HepG2 (cell line): ENCODE results near the gene DLG2.

ENCODE experiments used
- CENPX ChIP-seq: sonication (generic); formaldehyde crosslinking; IDR thresholded peaks from 2 replicates; pipeline ENCODE4 v1.9.0; 2021; ENCODE audit warnings: mild to moderate bottlenecking, missing genetic modification reagents, moderate library complexity
- FOXK1 ChIP-seq: sonication (generic); formaldehyde crosslinking; IDR thresholded peaks from 2 replicates; pipeline ENCODE4 v1.4.0; 2020; ENCODE audit warnings: low read depth, missing genetic modification reagents, borderline replicate concordance
- HOMEZ ChIP-seq: IDR thresholded peaks from 2 replicates; pipeline ENCODE4 v1.6.1; 2016; ENCODE audit warnings: low read depth
- ISL2 ChIP-seq: sonication (generic); formaldehyde crosslinking; IDR thresholded peaks from 2 replicates; pipeline ENCODE4 v1.5.0; 2020; ENCODE audit warnings: missing genetic modification reagents
- MAFF ChIP-seq: IDR thresholded peaks from 2 replicates; pipeline ENCODE4 v1.6.1; 2011; ENCODE audit warnings: low read depth, low read length, improper control_type of control experiment
- PRDM4 ChIP-seq: sonication (generic); formaldehyde crosslinking; IDR thresholded peaks from 2 replicates; pipeline ENCODE4 v1.9.0; 2021; ENCODE audit warnings: missing genetic modification reagents, borderline replicate concordance
- TAF1 ChIP-seq: sonication (generic); formaldehyde crosslinking; IDR thresholded peaks from 2 replicates; pipeline ENCODE4 v1.4.0; 2020; ENCODE audit warnings: missing genetic modification reagents
- ZNF501 ChIP-seq: sonication (generic); formaldehyde crosslinking; IDR thresholded peaks from 2 replicates; pipeline ENCODE4 v1.5.1; 2020; ENCODE audit warnings: mild to moderate bottlenecking, moderate library complexity, missing genetic modification reagents
- TF ChIP-seq, protein P1 (sequence below): sonication (generic); formaldehyde crosslinking; IDR thresholded peaks from 2 replicates; pipeline ENCODE4 v1.5.0; 2020; ENCODE audit warnings: mild to moderate bottlenecking, missing genetic modification reagents, moderate library complexity
- TF ChIP-seq, protein P2 (sequence below): sonication (generic); formaldehyde crosslinking; IDR thresholded peaks from 2 replicates; pipeline ENCODE4 v1.4.0; 2020; ENCODE audit warnings: missing genetic modification reagents, mild to moderate bottlenecking, borderline replicate concordance
- TF ChIP-seq, protein P3 (sequence below): sonication (generic); formaldehyde crosslinking; IDR thresholded peaks from 2 replicates; pipeline ENCODE4 v1.4.0; 2020; ENCODE audit warnings: missing genetic modification reagents

GRCh38 chr11:83438438-83438837, 2188.7 kb downstream of the DLG2 start:
- no peak for TF ChIP-seq CENPX
- TF ChIP-seq, protein P1, sequence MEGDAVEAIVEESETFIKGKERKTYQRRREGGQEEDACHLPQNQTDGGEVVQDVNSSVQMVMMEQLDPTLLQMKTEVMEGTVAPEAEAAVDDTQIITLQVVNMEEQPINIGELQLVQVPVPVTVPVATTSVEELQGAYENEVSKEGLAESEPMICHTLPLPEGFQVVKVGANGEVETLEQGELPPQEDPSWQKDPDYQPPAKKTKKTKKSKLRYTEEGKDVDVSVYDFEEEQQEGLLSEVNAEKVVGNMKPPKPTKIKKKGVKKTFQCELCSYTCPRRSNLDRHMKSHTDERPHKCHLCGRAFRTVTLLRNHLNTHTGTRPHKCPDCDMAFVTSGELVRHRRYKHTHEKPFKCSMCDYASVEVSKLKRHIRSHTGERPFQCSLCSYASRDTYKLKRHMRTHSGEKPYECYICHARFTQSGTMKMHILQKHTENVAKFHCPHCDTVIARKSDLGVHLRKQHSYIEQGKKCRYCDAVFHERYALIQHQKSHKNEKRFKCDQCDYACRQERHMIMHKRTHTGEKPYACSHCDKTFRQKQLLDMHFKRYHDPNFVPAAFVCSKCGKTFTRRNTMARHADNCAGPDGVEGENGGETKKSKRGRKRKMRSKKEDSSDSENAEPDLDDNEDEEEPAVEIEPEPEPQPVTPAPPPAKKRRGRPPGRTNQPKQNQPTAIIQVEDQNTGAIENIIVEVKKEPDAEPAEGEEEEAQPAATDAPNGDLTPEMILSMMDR (CRISPR knock-in tag): no peak
- TF ChIP-seq TAF1 (CRISPR knock-in tag): no peak
- no peak for TF ChIP-seq FOXK1 (CRISPR knock-in tag)
- no peak for TF ChIP-seq ISL2 (CRISPR knock-in tag)
- no peak for TF ChIP-seq MAFF
- no peak for TF ChIP-seq ZNF501 (CRISPR knock-in tag)
- TF ChIP-seq HOMEZ (CRISPR knock-in tag): no peak
- TF ChIP-seq, protein P2, sequence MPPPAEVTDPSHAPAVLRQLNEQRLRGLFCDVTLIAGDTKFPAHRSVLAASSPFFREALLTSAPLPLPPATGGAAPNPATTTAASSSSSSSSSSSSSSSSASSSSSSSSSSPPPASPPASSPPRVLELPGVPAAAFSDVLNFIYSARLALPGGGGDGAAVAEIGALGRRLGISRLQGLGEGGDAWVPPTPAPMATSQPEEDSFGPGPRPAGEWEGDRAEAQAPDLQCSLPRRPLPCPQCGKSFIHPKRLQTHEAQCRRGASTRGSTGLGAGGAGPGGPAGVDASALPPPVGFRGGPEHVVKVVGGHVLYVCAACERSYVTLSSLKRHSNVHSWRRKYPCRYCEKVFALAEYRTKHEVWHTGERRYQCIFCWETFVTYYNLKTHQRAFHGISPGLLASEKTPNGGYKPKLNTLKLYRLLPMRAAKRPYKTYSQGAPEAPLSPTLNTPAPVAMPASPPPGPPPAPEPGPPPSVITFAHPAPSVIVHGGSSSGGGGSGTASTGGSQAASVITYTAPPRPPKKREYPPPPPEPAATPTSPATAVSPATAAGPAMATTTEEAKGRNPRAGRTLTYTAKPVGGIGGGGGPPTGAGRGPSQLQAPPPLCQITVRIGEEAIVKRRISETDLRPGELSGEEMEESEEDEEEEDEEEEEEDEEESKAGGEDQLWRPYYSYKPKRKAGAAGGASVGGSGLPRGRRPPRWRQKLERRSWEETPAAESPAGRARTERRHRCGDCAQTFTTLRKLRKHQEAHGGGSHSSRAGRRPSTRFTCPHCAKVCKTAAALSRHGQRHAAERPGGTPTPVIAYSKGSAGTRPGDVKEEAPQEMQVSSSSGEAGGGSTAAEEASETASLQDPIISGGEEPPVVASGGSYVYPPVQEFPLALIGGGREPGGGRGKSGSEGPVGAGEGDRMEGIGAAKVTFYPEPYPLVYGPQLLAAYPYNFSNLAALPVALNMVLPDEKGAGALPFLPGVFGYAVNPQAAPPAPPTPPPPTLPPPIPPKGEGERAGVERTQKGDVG (CRISPR knock-in tag): no peak
- no peak for TF ChIP-seq PRDM4 (CRISPR knock-in tag)
- TF ChIP-seq, protein P3, sequence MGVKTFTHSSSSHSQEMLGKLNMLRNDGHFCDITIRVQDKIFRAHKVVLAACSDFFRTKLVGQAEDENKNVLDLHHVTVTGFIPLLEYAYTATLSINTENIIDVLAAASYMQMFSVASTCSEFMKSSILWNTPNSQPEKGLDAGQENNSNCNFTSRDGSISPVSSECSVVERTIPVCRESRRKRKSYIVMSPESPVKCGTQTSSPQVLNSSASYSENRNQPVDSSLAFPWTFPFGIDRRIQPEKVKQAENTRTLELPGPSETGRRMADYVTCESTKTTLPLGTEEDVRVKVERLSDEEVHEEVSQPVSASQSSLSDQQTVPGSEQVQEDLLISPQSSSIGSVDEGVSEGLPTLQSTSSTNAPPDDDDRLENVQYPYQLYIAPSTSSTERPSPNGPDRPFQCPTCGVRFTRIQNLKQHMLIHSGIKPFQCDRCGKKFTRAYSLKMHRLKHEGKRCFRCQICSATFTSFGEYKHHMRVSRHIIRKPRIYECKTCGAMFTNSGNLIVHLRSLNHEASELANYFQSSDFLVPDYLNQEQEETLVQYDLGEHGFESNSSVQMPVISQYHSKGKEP: no peak
